ENCODE results near the gene ME1. TPM values are rescaled to one million over a fixed set of nuclear protein-coding genes. Genes with fewer than 3 reads are reported as not detected.

Gene ME1
- total RNA-seq, 4 donors from 2014 or later: 18.7 to 55.9 (median 30.8) TPM

- no peaks in the 10 kb centered on the region for H3K27me3 ChIP-seq
- peaks cover 3 to 4% of the 10 kb centered on the region in 2 donors for H3K36me3 ChIP-seq
Observed at GRCh38 chr6:83188501-83188900, 242.3 kb downstream of the ME1 start.

DNA sequence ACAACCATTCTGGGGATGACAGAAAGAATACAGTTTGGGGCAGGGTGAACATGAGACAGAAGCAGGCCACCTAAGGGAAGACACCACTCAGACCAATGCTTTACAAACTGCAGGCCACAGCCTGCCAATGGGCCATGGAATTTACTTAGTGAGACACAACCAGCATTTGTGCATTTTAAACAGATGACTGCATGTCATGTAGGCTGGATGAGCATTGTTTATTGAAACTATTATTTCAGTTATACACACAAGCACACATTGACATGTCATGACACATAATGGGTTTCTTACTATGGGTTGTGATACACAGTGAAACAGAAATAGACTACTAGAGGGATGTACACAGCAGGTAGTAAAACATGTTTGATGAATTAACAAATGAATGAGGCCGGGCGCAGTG, 245.8 kb downstream of the ME1 start:
- Histone ChIP-seq H3K9me3 (no peaks in the 10 kb centered on the region), H3K27ac (no peak overlapping the region), H3K27me3 (no peaks in the 10 kb centered on the region), H3K36me3 (peaks cover 4 to 10% of the 10 kb centered on the region in 2 donors), H3K4me1 (no peaks in the 10 kb centered on the region), H3K4me3 (replicated peaks in 1 of 3) (no peak overlapping the region)
- DNase-seq: no peak
- intact Hi-C loops (cut with DNase I): no loop called here
- 95 to 100% methylated on average over 2 of the region's 2 CpGs for WGBS, 2 donors
- TF ChIP-seq POLR2A (IDR thresholded peaks at IDR 0.05): no peak
- TF ChIP-seq, protein P1, sequence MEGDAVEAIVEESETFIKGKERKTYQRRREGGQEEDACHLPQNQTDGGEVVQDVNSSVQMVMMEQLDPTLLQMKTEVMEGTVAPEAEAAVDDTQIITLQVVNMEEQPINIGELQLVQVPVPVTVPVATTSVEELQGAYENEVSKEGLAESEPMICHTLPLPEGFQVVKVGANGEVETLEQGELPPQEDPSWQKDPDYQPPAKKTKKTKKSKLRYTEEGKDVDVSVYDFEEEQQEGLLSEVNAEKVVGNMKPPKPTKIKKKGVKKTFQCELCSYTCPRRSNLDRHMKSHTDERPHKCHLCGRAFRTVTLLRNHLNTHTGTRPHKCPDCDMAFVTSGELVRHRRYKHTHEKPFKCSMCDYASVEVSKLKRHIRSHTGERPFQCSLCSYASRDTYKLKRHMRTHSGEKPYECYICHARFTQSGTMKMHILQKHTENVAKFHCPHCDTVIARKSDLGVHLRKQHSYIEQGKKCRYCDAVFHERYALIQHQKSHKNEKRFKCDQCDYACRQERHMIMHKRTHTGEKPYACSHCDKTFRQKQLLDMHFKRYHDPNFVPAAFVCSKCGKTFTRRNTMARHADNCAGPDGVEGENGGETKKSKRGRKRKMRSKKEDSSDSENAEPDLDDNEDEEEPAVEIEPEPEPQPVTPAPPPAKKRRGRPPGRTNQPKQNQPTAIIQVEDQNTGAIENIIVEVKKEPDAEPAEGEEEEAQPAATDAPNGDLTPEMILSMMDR (IDR thresholded peaks at IDR 0.05): no peak

More at GRCh38 chr6:83188501-83188900, 242.3 kb downstream of the ME1 start:
- 76 to 79% methylated on average over 3 of the region's 3 CpGs for WGBS, 2 donors
- no peaks in the 10 kb centered on the region for H3K9me3 ChIP-seq
- H3K4me3 ChIP-seq (replicated peaks in 1 of 3): no peak overlapping the region
- intact Hi-C loops (cut with DNase I): no loop called here
- H3K27ac ChIP-seq: no peak overlapping the region
- peaks cover 0 to 5% of the 10 kb centered on the region in 2 donors for H3K4me1 ChIP-seq
- TF ChIP-seq POLR2A (IDR thresholded peaks at IDR 0.05): no peak
- TF ChIP-seq, protein P1 (IDR thresholded peaks at IDR 0.05): no peak
- no peak for DNase-seq

GRCh38 chr6:83183082-83183828, 247.6 kb downstream of the ME1 start:
- H3K4me3 ChIP-seq (replicated peaks in 1 of 3): no peak overlapping the region
- H3K27me3 ChIP-seq: no peaks in the 10 kb centered on the region
- no peak for DNase-seq
- 86 to 92% methylated on average over 9 of the region's 9 CpGs for WGBS, 2 donors
- no peak overlapping the region for H3K27ac ChIP-seq
- TF ChIP-seq, protein P1 (IDR thresholded peaks at IDR 0.05): no peak
- no peak for TF ChIP-seq POLR2A (IDR thresholded peaks at IDR 0.05)
- intact Hi-C loops (cut with DNase I): no loop called here
- no peaks in the 10 kb centered on the region for H3K4me1 ChIP-seq
- H3K36me3 ChIP-seq: peaks cover 4 to 10% of the 10 kb centered on the region in 2 donors
- H3K9me3 ChIP-seq: no peaks in the 10 kb centered on the region

DNA sequence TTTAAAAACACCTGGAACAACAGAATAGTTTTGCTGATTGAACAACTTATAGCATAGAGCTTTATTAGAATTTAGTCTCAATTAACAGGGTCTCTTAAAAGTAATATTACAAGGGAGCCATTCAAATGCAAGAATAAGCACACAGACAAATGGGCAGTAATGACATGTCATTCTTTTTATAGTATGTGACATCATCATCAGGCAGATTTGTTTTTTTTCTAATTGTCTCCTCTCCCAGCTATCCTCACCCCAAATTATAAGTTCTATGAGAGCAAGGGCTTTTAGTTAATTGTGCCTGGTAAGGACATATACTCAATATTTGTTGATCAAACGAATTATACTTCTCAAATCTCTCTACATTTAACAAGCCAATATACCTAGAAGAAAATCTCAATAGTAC, 248.7 kb downstream of the ME1 start:
- Histone ChIP-seq H3K4me3 (replicated peaks in 1 of 3) (no peak overlapping the region), H3K36me3 (peaks cover 4 to 10% of the 10 kb centered on the region in 2 donors), H3K4me1 (no peaks in the 10 kb centered on the region), H3K27ac (no peak overlapping the region), H3K9me3 (no peaks in the 10 kb centered on the region), H3K27me3 (no peaks in the 10 kb centered on the region)
- 90 to 93% methylated on average over 1 of the region's 1 CpG for WGBS, 2 donors
- no peak for DNase-seq
- TF ChIP-seq, protein P1 (IDR thresholded peaks at IDR 0.05): no peak
- TF ChIP-seq POLR2A (IDR thresholded peaks at IDR 0.05): no peak
- intact Hi-C loops (cut with DNase I): no loop called here

DNA sequence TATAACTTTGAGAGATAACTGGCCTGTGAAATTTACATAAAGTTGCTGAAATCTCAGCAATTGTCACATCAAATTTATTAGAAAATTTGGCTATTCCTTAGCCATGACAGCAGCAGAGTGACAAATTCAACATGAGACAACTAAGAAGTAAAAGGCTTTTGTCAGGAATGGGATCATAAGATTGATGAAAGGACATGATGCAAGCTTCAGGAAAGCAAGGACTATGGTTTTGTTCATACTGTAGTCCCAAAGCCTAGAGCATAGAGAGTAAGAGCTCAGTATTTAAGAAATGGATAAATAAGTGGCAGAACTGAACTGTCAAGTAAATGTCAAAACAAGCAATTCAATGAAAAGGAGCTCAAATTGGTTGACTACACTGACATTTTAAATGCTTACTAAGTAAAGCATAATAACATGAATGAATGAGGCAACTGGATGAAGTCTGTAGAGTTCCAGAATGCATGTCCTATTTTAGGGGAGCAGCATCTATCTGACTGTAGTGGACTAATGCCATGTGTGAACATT, 250.4 kb downstream of the ME1 start:
- H3K36me3 ChIP-seq: peaks cover 4 to 7% of the 10 kb centered on the region in 2 donors
- DNase-seq: no peak
- intact Hi-C loops (cut with DNase I): no loop called here
- no peaks in the 10 kb centered on the region for H3K27me3 ChIP-seq
- H3K4me1 ChIP-seq: no peaks in the 10 kb centered on the region
- no peak for TF ChIP-seq POLR2A (IDR thresholded peaks at IDR 0.05)
- TF ChIP-seq, protein P1 (IDR thresholded peaks at IDR 0.05): no peak
- H3K4me3 ChIP-seq (replicated peaks in 1 of 3): no peak overlapping the region
- no peak overlapping the region for H3K27ac ChIP-seq
- H3K9me3 ChIP-seq: no peaks in the 10 kb centered on the region
